ENCODE results near the gene HIGD1C. TPM values are rescaled to one million over a fixed set of nuclear protein-coding genes. Genes with fewer than 3 reads are reported as not detected.
A peak's percentile ranks its signal among the peaks of the same experiment; 100 is the strongest.
"Not testable (repeated sequence)": the region's sequence is repeated elsewhere in the genome, so short reads cannot be mapped to it uniquely, and the experiment has no call there.

HIGD1C gene
- total and polyA plus RNA-seq, 5 experiments from 2014 or later, result not detected

DNA sequence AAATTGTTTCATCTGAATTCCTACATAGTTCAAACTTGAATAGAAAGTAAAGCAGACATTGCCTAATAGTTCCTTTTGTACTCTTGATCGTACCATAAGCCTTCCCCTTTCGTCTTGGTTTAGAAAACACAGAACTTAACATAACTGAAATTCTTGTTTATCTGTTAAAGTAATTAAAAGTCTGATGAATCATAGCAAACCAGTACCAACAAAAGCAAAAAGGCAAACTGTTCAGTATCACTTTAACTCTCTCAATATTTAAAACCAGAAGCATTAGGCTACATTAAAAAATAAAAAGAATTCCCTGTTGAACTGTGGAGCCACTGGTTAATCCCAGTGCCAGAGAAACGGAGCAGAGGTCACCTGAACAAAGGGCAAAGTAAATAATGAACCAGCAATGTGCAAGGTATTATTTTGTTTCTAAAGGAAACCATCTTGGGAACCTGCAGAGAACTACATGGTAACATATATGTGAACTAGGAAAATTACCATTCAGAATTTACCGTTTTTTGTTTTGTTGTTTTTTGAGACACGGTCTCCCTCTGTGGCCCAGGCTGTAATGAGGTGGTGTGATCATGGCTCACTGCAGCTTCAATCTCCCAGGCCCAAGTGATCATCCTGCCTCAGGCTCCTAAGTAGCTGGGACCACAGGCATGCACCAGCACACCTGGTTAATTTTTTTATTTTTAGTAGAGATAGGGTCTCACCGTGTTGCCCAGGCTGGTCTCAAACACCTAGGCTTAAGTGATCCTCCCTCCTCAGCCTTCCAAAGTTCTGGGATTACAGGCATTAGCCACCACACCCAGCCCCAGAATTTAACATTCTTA, 17.1 kb upstream of the HIGD1C start:
- H3K27me3 Mint-ChIP-seq, result no peaks in the 10 kb centered on the region

GRCh38 chr12:50936821-50937530, 15.4 kb upstream of the HIGD1C start:
- Mint-ChIP-seq H3K27me3 (no peaks in the 10 kb centered on the region), H3K4me3 (no peak overlapping the region), H3K36me3 (peaks cover 0 to 12% (median 7%) of the 10 kb centered on the region in 3 donors), H3K27ac (peak overlapping the region in 3 of 10 donors; percentile 0 to 41 (median 35)), H3K9me3 (peaks cover 0 to 14% (median 0%) of the 10 kb centered on the region in 9 donors), H3K4me1 (peaks cover 4 to 38% (median 15%) of the 10 kb centered on the region in 4 donors)
- DNase-seq (no peak), ATAC-seq (no peak)
- POLR2A ChIA-PET, result no interaction called here

More for the DNA sequence above, 17.1 kb upstream of the HIGD1C start:
- no peak overlapping the region for H3K4me3 Mint-ChIP-seq
- H3K4me1 Mint-ChIP-seq, result peaks cover 4 to 36% (median 15%) of the 10 kb centered on the region in 4 donors
- H3K36me3 Mint-ChIP-seq, result peaks cover 0 to 16% (median 16%) of the 10 kb centered on the region in 3 donors
- peaks cover 0 to 14% (median 0%) of the 10 kb centered on the region in 9 donors for H3K9me3 Mint-ChIP-seq
- H3K27ac Mint-ChIP-seq, result peak overlapping the region in 2 of 10 donors; percentile 22 to 29
- ATAC-seq, result no peak
- POLR2A ChIA-PET, result no interaction called here
- no peak for DNase-seq

DNA sequence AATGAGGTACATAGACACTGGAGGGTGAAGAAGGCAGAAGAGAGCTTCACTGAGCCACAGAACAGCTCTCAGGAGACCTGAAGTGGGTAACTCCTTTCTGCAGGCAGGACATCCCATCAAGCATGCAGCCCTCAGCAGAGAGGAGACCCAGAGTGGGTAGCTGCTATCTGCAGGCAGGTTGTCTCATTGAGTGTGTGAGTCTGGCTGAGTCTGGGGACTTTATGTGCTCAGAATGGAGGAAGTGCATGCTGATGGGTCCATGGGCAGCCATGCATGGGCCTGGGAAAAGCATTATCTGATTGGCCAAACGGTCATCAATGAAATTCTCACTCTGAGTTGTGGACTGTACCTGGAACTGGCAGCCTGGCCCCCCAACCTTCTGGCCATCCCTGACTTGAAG, 14.7 kb upstream of the HIGD1C start:
- H3K36me3 Mint-ChIP-seq, result peaks cover 0 to 12% (median 7%) of the 10 kb centered on the region in 3 donors
- H3K4me3 Mint-ChIP-seq, result no peak overlapping the region
- POLR2A ChIA-PET, result no interaction called here
- H3K27me3 Mint-ChIP-seq, result no peaks in the 10 kb centered on the region
- H3K9me3 Mint-ChIP-seq, result peaks cover 0 to 14% (median 0%) of the 10 kb centered on the region in 9 donors
- no peak overlapping the region for H3K27ac Mint-ChIP-seq
- ATAC-seq, result no peak
- DNase-seq, result no peak
- H3K4me1 Mint-ChIP-seq, result peaks cover 4 to 31% (median 14%) of the 10 kb centered on the region in 4 donors

- POLR2A ChIA-PET, result no interaction called here
- Mint-ChIP-seq H3K4me1 (peaks cover 0 to 2% (median 1%) of the 10 kb centered on the region in 4 donors), H3K4me3 (no peak overlapping the region), H3K36me3 (peaks cover 0 to 3% (median 0%) of the 10 kb centered on the region in 3 donors), H3K27ac (no peak overlapping the region), H3K27me3 (no peaks in the 10 kb centered on the region), H3K9me3 (no peaks in the 10 kb centered on the region)
- ATAC-seq (no peak), DNase-seq (no peak)
Measured at GRCh38 chr12:50947933-50948626, 4.3 kb upstream of the HIGD1C start.

GRCh38 chr12:50948798-50949197, 3.5 kb upstream of the HIGD1C start:
- Mint-ChIP-seq H3K4me3 (no peak overlapping the region), H3K9me3 (no peaks in the 10 kb centered on the region), H3K27ac (peak overlapping the region in 1 of 10 donors; percentile 89), H3K27me3 (no peaks in the 10 kb centered on the region), H3K36me3 (peaks cover 0 to 3% (median 3%) of the 10 kb centered on the region in 3 donors), H3K4me1 (peaks cover 0 to 2% (median under 1%) of the 10 kb centered on the region in 4 donors)
- ATAC-seq (no peak), DNase-seq (no peak)
- POLR2A ChIA-PET, result interaction anchor here (0.7 kb wide), 1 partner anchor 22 kb away, joined by 5 read pairs; no protein-coding TSS in a partner anchor

GRCh38 chr12:50949801-50950302, 2.5 kb upstream of the HIGD1C start:
- DNase-seq, result no peak
- Mint-ChIP-seq H3K4me1 (peaks cover 0 to 2% (median under 1%) of the 10 kb centered on the region in 4 donors), H3K27me3 (no peaks in the 10 kb centered on the region), H3K9me3 (no peaks in the 10 kb centered on the region), H3K36me3 (peaks cover 0 to 3% (median 3%) of the 10 kb centered on the region in 3 donors), H3K27ac (no peak overlapping the region), H3K4me3 (no peak overlapping the region)
- no peak for ATAC-seq
- POLR2A ChIA-PET, result no interaction called here

GRCh38 chr12:50951112-50951511, 1.2 kb upstream of the HIGD1C start:
- Mint-ChIP-seq H3K9me3 (no peaks in the 10 kb centered on the region), H3K4me3 (no peak overlapping the region), H3K27me3 (no peaks in the 10 kb centered on the region), H3K4me1 (peaks cover 0 to 2% (median under 1%) of the 10 kb centered on the region in 4 donors), H3K27ac (no peak overlapping the region), H3K36me3 (peaks cover 0 to 3% (median 3%) of the 10 kb centered on the region in 3 donors)
- no peak for DNase-seq
- POLR2A ChIA-PET, result no interaction called here
- ATAC-seq, result no peak

DNA sequence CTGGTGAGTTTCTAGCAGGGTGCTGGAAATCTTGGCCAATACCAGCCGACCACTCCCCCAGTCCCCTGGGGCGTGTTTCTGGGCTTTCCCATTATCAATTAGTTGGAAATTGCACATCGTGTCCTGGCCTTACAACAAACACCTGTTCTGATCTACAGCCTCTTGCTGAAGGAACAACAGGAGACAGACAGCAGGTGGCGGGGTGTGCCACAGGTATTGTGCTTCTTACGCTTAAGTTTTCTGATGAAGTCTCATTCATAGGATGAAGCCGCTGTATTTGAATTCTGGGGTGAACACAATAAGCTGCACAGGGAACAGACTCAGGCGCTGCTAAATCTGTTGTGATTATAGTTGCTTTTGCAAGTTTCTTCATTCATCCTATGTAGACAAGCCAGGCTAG, 703 bp downstream of the HIGD1C start:
- DNase-seq, result no peak
- Mint-ChIP-seq H3K36me3 (peaks cover 0 to 3% (median 2%) of the 10 kb centered on the region in 3 donors), H3K4me3 (no peak overlapping the region), H3K4me1 (peaks cover 0 to 2% (median 0%) of the 10 kb centered on the region in 4 donors), H3K9me3 (no peaks in the 10 kb centered on the region), H3K27me3 (no peaks in the 10 kb centered on the region), H3K27ac (no peak overlapping the region)
- POLR2A ChIA-PET, result no interaction called here
- ATAC-seq, result no peak

- ATAC-seq, DNase-seq, H3K27me3 Mint-ChIP-seq, POLR2A ChIA-PET, H3K4me3 Mint-ChIP-seq, H3K9me3 Mint-ChIP-seq, H3K36me3 Mint-ChIP-seq, H3K4me1 Mint-ChIP-seq: not testable (repeated sequence)
- peak overlapping the region in 1 of 10 donors; percentile 43 for H3K27ac Mint-ChIP-seq
Measured at GRCh38 chr12:50954789-50955188, 2.4 kb downstream of the HIGD1C start.

- POLR2A ChIA-PET, result no interaction called here
- no peak overlapping the region for H3K27ac Mint-ChIP-seq
- H3K9me3 Mint-ChIP-seq, result no peaks in the 10 kb centered on the region
- peaks cover 0 to 5% (median 4%) of the 10 kb centered on the region in 4 donors for H3K4me1 Mint-ChIP-seq
- no peak for ATAC-seq
- DNase-seq, result no peak
- H3K36me3 Mint-ChIP-seq, result peaks cover 0 to 3% (median 0%) of the 10 kb centered on the region in 3 donors
- H3K4me3 Mint-ChIP-seq, result no peak overlapping the region
- no peaks in the 10 kb centered on the region for H3K27me3 Mint-ChIP-seq
Measured at GRCh38 chr12:50955288-50955687, 2.9 kb downstream of the HIGD1C start.

- DNase-seq (no peak), ATAC-seq (no peak)
- peaks cover 2 to 9% (median 8%) of the 10 kb centered on the region in 4 donors for H3K4me1 Mint-ChIP-seq
- no peak overlapping the region for H3K4me3 Mint-ChIP-seq
- POLR2A ChIA-PET, result no interaction called here
- no peaks in the 10 kb centered on the region for H3K27me3 Mint-ChIP-seq
- no peaks in the 10 kb centered on the region for H3K9me3 Mint-ChIP-seq
- H3K36me3 Mint-ChIP-seq, result peaks cover 0 to 3% (median 0%) of the 10 kb centered on the region in 3 donors
- H3K27ac Mint-ChIP-seq, result no peak overlapping the region
Measured at GRCh38 chr12:50955697-50956096, 3.4 kb downstream of the HIGD1C start.

DNA sequence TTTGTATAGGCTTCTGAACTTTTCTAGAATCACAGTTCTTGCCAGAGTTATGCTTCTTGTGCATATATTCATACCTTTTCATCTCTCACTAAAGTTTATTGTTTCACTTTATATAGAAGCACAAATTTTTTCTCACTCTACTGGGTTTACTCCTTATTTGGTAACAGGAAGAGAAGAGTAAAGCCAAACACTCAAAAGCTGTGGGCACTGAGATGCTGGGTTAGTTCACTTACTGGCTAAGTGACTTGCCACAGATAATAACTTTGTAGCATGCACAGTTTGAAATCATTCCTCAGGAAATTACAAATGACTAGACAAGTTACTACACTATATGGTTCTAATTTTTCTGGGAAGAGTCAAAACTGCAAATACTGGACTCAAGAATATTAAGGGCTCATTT, 7.8 kb downstream of the HIGD1C start:
- H3K4me1 Mint-ChIP-seq, result peaks cover 4 to 13% (median 11%) of the 10 kb centered on the region in 4 donors
- no peak overlapping the region for H3K4me3 Mint-ChIP-seq
- H3K36me3 Mint-ChIP-seq, result no peaks in the 10 kb centered on the region
- ATAC-seq (no peak), DNase-seq (peak in 1 of 10 donors; percentile 3)
- no peaks in the 10 kb centered on the region for H3K27me3 Mint-ChIP-seq
- H3K9me3 Mint-ChIP-seq, result no peaks in the 10 kb centered on the region
- H3K27ac Mint-ChIP-seq, result no peak overlapping the region
- POLR2A ChIA-PET, result no interaction called here

All from naive thymus-derived CD8-positive, alpha-beta T cell (primary cell).